ENCODE data around the gene TMEM86A.
"Not testable (repeated sequence)": the region's sequence is repeated elsewhere in the genome, so short reads cannot be mapped to it uniquely, and the experiment has no call there.

The TMEM86A gene

DNA sequence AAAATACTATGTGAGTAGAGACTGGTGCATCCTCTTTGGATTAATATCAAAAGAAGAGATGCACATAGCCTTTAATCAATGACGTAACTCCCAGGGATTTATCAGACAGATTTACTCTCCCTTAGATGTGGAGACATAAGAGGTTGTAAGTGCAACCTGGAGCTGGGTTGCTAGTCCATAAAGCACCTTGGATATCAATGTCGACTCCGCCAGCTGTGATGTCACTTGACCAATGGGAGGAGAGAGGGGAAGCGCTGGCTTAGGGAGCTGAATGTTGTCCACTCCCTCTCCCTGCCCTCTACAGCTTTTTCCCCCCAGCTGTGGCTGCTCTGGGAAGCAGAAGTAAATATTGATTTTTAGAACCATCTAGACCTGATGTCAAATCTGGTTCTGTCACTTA, 28.9 kb upstream of the TMEM86A start:
- TF ChIP-seq, protein P1, sequence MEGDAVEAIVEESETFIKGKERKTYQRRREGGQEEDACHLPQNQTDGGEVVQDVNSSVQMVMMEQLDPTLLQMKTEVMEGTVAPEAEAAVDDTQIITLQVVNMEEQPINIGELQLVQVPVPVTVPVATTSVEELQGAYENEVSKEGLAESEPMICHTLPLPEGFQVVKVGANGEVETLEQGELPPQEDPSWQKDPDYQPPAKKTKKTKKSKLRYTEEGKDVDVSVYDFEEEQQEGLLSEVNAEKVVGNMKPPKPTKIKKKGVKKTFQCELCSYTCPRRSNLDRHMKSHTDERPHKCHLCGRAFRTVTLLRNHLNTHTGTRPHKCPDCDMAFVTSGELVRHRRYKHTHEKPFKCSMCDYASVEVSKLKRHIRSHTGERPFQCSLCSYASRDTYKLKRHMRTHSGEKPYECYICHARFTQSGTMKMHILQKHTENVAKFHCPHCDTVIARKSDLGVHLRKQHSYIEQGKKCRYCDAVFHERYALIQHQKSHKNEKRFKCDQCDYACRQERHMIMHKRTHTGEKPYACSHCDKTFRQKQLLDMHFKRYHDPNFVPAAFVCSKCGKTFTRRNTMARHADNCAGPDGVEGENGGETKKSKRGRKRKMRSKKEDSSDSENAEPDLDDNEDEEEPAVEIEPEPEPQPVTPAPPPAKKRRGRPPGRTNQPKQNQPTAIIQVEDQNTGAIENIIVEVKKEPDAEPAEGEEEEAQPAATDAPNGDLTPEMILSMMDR (IDR thresholded peaks at IDR 0.05; ENCODE audit: low read depth, low read length) = no peak
- no peak for DNase-seq (ENCODE audit: extremely low read depth, low read depth)

DNA sequence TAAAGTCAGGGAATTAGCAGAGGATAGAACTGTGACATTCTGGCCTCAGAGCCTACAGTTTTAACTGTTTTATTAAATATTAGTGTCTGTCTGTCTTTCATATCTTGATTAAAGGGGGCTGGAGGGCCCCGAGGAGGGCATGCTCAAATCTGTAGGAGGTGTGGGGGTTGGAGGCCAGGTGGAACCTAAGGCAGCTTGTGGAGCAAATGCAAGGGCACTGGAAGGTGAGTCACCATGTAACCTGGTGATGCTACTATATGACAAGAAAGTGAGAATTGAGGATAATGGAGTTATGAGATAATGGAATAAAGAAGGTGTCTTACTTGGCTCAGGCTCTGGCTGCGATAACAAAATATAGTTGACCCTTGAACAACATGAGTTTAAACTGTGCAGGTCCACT, 27.3 kb upstream of the TMEM86A start:
- DNase-seq (ENCODE audit: extremely low read depth, low read depth) = no peak

DNA sequence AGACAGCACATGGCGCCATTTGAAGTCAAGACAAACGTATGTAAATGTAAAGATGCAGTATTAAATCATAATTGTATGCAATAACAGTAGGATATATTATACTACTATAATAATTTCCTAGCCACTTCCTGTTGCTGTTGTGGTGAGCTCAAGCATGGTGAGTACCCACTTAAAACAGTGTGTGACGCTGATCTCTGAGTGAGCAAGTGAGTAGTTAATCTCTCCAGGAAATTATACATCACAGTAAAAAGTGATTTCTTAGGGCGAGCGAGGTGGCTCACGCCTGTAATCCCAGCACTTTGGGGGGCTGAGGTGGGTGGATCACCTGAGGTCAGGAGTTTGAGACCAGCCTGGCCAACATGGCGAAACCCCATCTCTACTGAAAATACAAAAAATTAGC, 26.4 kb upstream of the TMEM86A start:
- not testable (repeated sequence) for DNase-seq (ENCODE audit: extremely low read depth, low read depth)

More for the DNA sequence above, 27.3 kb upstream of the TMEM86A start:
- TF ChIP-seq, protein P1 (IDR thresholded peaks at IDR 0.05; ENCODE audit: low read depth, low read length) = no peak

DNA sequence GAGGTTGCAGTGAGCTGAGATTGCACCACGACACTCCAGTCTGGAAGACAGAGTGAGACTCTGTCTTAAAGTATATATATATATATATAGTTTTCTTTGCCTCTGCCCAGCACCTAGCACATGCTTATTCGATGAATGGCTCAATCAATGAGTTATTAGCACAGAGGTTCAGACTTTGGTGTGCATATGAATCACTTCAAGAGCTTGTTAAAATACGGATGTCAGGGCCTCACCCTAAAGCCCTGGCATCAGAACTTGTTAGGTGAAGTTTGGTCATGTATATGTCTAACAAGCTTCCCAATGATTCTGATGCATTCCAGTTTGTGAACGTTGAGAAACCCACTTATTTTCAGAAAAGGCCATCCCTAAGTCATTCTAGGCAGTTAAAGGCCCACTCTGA, 21.8 kb upstream of the TMEM86A start:
- DNase-seq (ENCODE audit: extremely low read depth, low read depth) = no peak
- TF ChIP-seq, protein P1 (IDR thresholded peaks at IDR 0.05; ENCODE audit: low read depth, low read length) = no peak

DNA sequence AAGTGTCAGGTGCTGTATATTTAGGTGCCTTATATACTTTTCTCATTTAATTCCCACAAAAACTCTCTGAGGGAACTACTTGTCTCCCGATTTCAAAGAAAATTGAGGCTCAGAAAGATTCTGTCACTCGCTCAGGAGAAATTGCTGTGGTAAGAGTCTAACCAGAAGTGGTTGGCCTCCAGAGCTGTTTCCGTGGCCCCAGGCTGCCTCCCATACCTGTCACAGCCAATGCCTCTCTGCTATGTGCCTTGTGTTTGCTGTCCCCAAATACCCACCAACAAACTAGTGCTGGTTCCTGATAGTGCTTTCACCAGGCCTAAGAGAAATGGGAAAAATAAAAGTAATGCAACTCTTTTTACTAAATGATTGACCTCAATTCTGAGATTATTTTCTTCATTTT, 21.0 kb upstream of the TMEM86A start:
- DNase-seq (ENCODE audit: extremely low read depth, low read depth) = no peak

DNA sequence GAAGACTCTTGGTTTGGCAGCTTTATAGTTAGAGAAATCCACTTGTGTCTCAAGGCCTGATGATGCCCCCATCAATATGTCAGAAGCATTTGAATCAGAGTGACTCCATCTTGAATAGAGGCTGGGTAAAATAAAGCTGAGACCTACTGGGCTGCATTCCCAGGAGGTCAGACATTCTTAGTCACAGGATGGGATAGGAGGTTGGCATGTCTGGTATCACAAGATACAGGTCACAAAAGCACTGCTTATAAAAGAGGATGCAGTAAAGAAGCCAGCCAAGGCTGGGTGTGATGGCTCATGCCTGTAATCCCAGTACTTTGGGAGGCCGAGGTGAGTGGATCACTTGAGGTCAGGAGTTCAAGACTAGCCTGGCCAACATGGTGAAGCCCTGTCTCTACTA, 16.6 kb upstream of the TMEM86A start:
- DNase-seq (ENCODE audit: extremely low read depth, low read depth) = not testable (repeated sequence)

More for the DNA sequence above, 21.0 kb upstream of the TMEM86A start:
- TF ChIP-seq, protein P1 (IDR thresholded peaks at IDR 0.05; ENCODE audit: low read depth, low read length) = no peak

DNA sequence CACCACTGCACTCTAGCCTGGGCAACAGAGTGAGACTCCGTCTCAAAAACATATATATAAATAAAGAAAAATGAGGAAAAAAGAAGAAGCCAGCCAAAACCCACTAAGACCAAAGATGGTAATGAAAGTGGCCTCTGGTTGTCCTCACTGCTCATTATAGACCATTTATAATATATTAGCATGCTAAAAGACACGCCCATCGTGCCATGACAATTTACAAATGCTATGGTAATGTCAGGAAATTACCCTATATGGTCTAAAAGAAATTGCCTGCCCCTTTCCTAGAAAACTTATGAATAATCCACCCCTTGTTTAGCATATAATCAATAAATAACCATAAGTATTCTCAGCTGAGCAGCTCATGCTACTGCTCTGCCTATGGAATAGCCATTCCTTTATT, 16.1 kb upstream of the TMEM86A start:
- TF ChIP-seq, protein P1 (IDR thresholded peaks at IDR 0.05; ENCODE audit: low read depth, low read length) = no peak
- DNase-seq (ENCODE audit: extremely low read depth, low read depth) = no peak

DNA sequence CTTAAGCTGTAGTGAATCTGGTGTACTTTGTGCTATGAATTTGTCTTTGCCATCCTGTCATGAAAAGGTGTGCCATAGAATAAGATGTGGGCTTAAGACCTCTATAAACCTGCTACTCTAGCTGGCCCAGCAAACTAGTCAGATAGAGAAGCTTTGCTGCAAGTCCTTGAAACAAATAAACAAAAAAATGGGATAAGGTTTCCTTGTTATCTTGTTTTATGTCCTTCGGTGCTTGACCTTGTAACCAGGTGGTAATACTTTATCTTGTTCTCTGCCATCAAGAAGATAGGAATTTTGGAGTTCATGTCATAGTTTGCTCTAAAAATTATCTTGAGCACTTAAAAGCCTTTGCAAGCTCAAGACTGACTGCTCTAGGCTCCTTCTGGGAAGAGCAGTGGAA, 14.3 kb upstream of the TMEM86A start:
- TF ChIP-seq, protein P1 (IDR thresholded peaks at IDR 0.05; ENCODE audit: low read depth, low read length) = no peak
- DNase-seq (ENCODE audit: extremely low read depth, low read depth) = no peak

DNA sequence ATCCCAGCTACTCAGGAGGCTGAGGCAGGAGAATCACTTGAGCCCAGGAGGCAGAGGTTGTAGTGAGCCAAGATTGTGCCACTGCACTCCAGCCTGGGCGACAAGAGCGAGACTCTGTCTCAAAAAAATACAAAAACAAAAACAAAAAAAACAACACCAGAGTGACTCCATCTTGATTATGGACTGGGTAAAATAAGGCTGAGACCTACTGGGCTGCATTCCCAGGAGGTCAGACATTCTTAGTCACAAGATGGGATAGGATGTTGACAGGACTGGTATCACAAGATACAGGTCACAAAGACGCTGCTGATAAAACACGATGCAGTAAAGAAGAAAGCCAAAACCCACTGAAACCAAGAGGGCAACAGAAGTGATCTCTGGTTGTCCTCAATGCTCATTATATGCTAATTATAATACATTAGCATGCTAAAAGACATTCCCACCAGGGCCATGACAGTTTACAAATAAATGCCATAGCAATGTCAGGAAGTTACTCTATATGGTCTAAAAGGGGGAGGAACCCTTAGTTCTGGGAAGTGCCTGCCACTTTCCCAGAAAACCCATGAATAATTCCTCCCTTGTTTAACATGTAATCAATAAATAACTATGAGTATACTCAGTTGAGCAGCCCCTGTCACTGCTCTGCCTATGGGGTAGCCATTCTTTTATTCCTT, 7.0 kb upstream of the TMEM86A start:
- not testable (repeated sequence) for DNase-seq (ENCODE audit: extremely low read depth, low read depth)
